ENCODE results near the gene SMURF2.
"Not testable (repeated sequence)": the region's sequence is repeated elsewhere in the genome, so short reads cannot be mapped to it uniquely, and the experiment has no call there.

DNA sequence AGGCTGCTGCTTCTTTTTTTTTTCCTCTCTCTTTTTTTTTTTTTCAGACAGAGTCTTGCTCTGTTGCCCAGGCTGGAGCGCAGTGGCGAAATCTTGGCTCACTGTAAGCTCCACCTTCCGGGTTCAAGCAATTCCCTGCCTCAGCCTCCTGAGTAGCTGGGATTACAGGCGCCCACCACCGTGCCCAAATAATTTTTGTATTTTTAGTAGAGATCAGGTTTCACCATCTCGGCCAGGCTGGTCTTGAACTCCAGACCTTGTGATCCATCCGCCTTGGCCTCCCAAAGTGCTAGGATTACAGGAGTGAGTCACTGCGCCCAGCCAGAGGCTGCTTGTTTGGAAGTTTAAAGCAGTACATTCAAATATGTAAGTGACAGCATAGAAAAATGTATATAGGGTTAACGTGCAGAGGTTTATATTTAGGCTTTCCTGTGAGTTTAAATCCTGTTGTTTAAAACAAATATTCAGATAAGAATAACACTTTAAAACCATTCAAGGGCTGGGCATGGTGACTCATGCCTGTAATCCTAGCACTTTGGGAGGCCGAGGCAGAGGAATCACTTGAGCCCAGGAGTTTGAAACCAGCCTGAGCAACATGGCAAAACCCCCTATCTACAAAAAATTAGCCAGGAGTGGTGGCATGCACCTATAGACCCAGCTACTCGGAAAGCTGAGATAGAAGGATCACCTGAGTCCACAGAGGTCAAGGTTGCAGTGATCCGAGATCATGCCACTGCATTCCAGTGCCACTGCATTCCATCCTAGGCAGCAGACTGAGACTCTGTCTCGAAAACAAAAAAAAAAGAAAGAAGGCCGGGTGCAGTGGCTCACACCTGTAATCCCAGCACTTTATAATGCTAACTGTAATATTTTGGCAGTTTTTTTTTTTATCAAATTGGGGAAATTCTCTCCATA is 6.0 kb upstream of the SMURF2 start:
- TF ChIP-seq, protein P1, sequence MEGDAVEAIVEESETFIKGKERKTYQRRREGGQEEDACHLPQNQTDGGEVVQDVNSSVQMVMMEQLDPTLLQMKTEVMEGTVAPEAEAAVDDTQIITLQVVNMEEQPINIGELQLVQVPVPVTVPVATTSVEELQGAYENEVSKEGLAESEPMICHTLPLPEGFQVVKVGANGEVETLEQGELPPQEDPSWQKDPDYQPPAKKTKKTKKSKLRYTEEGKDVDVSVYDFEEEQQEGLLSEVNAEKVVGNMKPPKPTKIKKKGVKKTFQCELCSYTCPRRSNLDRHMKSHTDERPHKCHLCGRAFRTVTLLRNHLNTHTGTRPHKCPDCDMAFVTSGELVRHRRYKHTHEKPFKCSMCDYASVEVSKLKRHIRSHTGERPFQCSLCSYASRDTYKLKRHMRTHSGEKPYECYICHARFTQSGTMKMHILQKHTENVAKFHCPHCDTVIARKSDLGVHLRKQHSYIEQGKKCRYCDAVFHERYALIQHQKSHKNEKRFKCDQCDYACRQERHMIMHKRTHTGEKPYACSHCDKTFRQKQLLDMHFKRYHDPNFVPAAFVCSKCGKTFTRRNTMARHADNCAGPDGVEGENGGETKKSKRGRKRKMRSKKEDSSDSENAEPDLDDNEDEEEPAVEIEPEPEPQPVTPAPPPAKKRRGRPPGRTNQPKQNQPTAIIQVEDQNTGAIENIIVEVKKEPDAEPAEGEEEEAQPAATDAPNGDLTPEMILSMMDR (IDR thresholded peaks at IDR 0.05): not testable (repeated sequence)
- TF ChIP-seq POLR2A (IDR thresholded peaks at IDR 0.05): not testable (repeated sequence)
